Panc1 (cell line): ENCODE results near the gene TALDO1. TPM values are rescaled to one million over a fixed set of nuclear protein-coding genes. Genes with fewer than 3 reads are reported as not detected.

Source experiments
- ATAC-seq: fragments of 200-7000 bp; cut with Tn5 transposase; 2 replicates; pipeline ENCODE4 v1.9.1; 2020; ENCODE audit warnings: mild to moderate bottlenecking, moderate library complexity
- BruUV-seq: library from RNA; stranded (reverse); fragments of 400-500 nt; replicated peaks from 2 replicates; lab custom pipeline; 2021; lab: Mats Ljungman, UMichigan
- CTCF ChIA-PET: fragments of 300-600 bp; sonication (Branson Sonifier 250); formaldehyde crosslinking; loops from one replicate; lab custom pipeline; 2022; ENCODE audit warnings: antibody characterized with exemption; lab: Charles Lee
- POLR2A ChIA-PET: fragments of 300-600 bp; sonication (Branson Sonifier 250); formaldehyde crosslinking; loops from one replicate; lab custom pipeline; 2022; ENCODE audit warnings: antibody characterized with exemption; lab: Charles Lee
- DNase-seq: peaks from one replicate; pipeline ENCODE4 v3.0.0-alpha.2; 2010; ENCODE audit warnings: low read depth, low spot score
- H3K27ac ChIP-seq: 2 replicates; pipeline ENCODE4 v1.5.1; 2011; ENCODE audit warnings: mild to moderate bottlenecking, low read length, inconsistent platforms
- H3K27me3 ChIP-seq: fragments of 200-500 bp; sonication (Bioruptor generic); 2 replicates; pipeline ENCODE4 v1.6.0; 2014; ENCODE audit warnings: low read length, inconsistent platforms; ENCODE audit not compliant: control insufficient read depth, insufficient read depth
- H3K36me3 ChIP-seq: fragments of 200-500 bp; sonication (Bioruptor generic); 2 replicates; pipeline ENCODE4 v1.5.1; 2014; ENCODE audit warnings: inconsistent platforms, mild to moderate bottlenecking, low read length, moderate library complexity; ENCODE audit not compliant: control insufficient read depth, insufficient read depth
- H3K4me1 ChIP-seq: 2 replicates; pipeline ENCODE4 v1.5.1; 2011; ENCODE audit warnings: inconsistent platforms, mild to moderate bottlenecking, low read length, moderate library complexity; ENCODE audit not compliant: control insufficient read depth, insufficient read depth
- H3K4me3 ChIP-seq, 2 experiments: 2 replicates each; pipeline ENCODE4 v1.5.1; 2011 to 2012; ENCODE audit warnings: low read depth in 2 of 2, low read length in 2 of 2, mild to moderate bottlenecking in 2 of 2, inconsistent platforms in 1 of 2, moderate library complexity in 1 of 2
- H3K9me3 ChIP-seq: fragments of 200-500 bp; sonication (Bioruptor generic); 2 replicates; pipeline ENCODE4 v1.5.1; 2014; ENCODE audit warnings: low read depth, mild to moderate bottlenecking, inconsistent platforms, low read length, moderate library complexity; ENCODE audit not compliant: control insufficient read depth, insufficient read depth
- CTCF ChIP-seq: fragments of 450-650 bp; IDR thresholded peaks from 2 replicates; pipeline ENCODE4 v1.5.1; 2017; ENCODE audit warnings: mild to moderate bottlenecking
- POLR2AphosphoS5 ChIP-seq: IDR thresholded peaks from 2 replicates; pipeline ENCODE4 v1.6.1; 2012; ENCODE audit warnings: mild to moderate bottlenecking, low read depth, low read length, moderate library complexity
- REST ChIP-seq, 2 experiments: IDR thresholded peaks; 2 replicates each; pipeline ENCODE4 v1.6.1; 2011 to 2012; ENCODE audit warnings: low read depth in 2 of 2, control low read depth in 1 of 2, low read length in 1 of 2, mild to moderate bottlenecking in 1 of 2, moderate library complexity in 1 of 2; ENCODE audit not compliant: insufficient read depth in 1 of 2
- SIN3A ChIP-seq: IDR thresholded peaks from 2 replicates; pipeline ENCODE4 v1.6.1; 2012; ENCODE audit warnings: low read depth, mild to moderate bottlenecking, low read length, moderate library complexity, borderline replicate concordance; ENCODE audit not compliant: insufficient read depth
- TCF7L2 ChIP-seq: IDR thresholded peaks from 2 replicates; pipeline ENCODE4 v1.6.1; 2011; ENCODE audit warnings: mild to moderate bottlenecking, low read depth, low read length, inconsistent platforms
- in situ Hi-C: cut with HindIII; loops from 2 replicates; pipeline ENCODE4 v1.10.0; 2016; ENCODE audit warnings: low sequenced_read_pairs, low pct_unique_long_range_greater_than_20kb
- intact Hi-C: fragments of 100-400 bp; cut with micrococcal nuclease; formaldehyde crosslinking; loops from one replicate; pipeline ENCODE4 v1.10.0; 2022; ENCODE audit not compliant: unreplicated experiment
- total RNA-seq: library from RNA; stranded (reverse); gene quantifications from one replicate; pipeline ENCODE4 v1.2.1, GENCODE V29; 2021; ENCODE audit not compliant: unreplicated experiment

TALDO1 gene
- total RNA-seq, 1 experiment from 2014 or later, result 257 TPM

GRCh38 chr11:764322-765024 is 17.2 kb downstream of the TALDO1 start:
- ATAC-seq, result peak; percentile 5; the same call in 1 of the 2 replicates
- BruUV-seq, result no TSS peak
- in situ Hi-C loops, result no loop called here
- intact Hi-C loops, result loop anchor here (2.0 kb wide), 1 partner anchor 68 kb away; no protein-coding TSS in a partner anchor
- Histone ChIP-seq H3K9me3 (no peaks in the 10 kb centered on the region), H3K4me1 (peaks cover 25% of the 10 kb centered on the region), H3K27me3 (no peaks in the 10 kb centered on the region), H3K4me3 (no peak overlapping the region), H3K27ac (no peak overlapping the region), H3K36me3 (peaks cover 6% of the 10 kb centered on the region; the same call in 1 of the 2 replicates)
- 0 out of 2 replicates have a peak, but pooled peaks have one; percentile 21 for TF ChIP-seq SIN3A
- no peak for TF ChIP-seq CTCF
- TF ChIP-seq POLR2AphosphoS5, result peak; percentile 76
- no peak for TF ChIP-seq TCF7L2
- TF ChIP-seq REST (IDR thresholded peaks at IDR 0.05; ENCODE audit: insufficient read depth in 1 of 2, low read depth in 2 of 2, low read length in 1 of 2), result no peak
- CTCF ChIA-PET, result no interaction called here
- no peak for DNase-seq
- POLR2A ChIA-PET, result interaction anchor here (0.6 kb wide), 1 partner anchor 564 kb away, joined by 5 read pairs; no protein-coding TSS in a partner anchor

- H3K36me3 ChIP-seq, result peaks cover 6% of the 10 kb centered on the region; the same call in 1 of the 2 replicates
- ChIA-PET CTCF (interaction anchor here (1.2 kb wide), 1 partner anchor 60 kb away, joined by 5 read pairs; no protein-coding TSS in a partner anchor), POLR2A (no interaction called here)
- TF ChIP-seq CTCF (peak; percentile 98; the same call in 1 of the 2 replicates), POLR2AphosphoS5 (peak; percentile 64), REST (IDR thresholded peaks at IDR 0.05; ENCODE audit: insufficient read depth in 1 of 2, low read depth in 2 of 2, low read length in 1 of 2) (no peak), TCF7L2 (no peak), SIN3A (peak; percentile 49; the same call in 1 of the 2 replicates)
- DNase-seq, result no peak
- ATAC-seq, result peak; percentile 63
- in situ Hi-C loops (no loop called here), intact Hi-C loops (loop anchor here (2.0 kb wide), 1 partner anchor 68 kb away; no protein-coding TSS in a partner anchor)
- H3K27ac ChIP-seq, result no peak overlapping the region; the same call in 1 of the 2 replicates
- BruUV-seq, result no TSS peak
- no peak overlapping the region for H3K4me3 ChIP-seq
- peaks cover 25% of the 10 kb centered on the region for H3K4me1 ChIP-seq
- no peaks in the 10 kb centered on the region for H3K27me3 ChIP-seq
- H3K9me3 ChIP-seq, result no peaks in the 10 kb centered on the region
Observed at GRCh38 chr11:765025-765801, 17.9 kb downstream of the TALDO1 start.
